GM19324 (cell line): ENCODE results near the gene SATB1.

Experiments
- ATAC-seq: cut with Tn5 transposase; IDR thresholded peaks from one replicate; pipeline ENCODE4 v1.9.1; 2021; ENCODE audit warnings: mild to moderate bottlenecking, moderate library complexity; ENCODE audit not compliant: unreplicated experiment, low FRiP score

SATB1 gene

GRCh38 chr3:18403061-18403460, 22.1 kb downstream of the SATB1 start:
- ATAC-seq: no peak

- no peak for ATAC-seq
Observed at GRCh38 chr3:18402239-18402799, 22.8 kb downstream of the SATB1 start.

GRCh38 chr3:18401300-18401961, 23.7 kb downstream of the SATB1 start:
- ATAC-seq: no peak

- ATAC-seq: no peak
Observed at GRCh38 chr3:18398448-18398847, 26.7 kb downstream of the SATB1 start.

GRCh38 chr3:18396428-18396827, 28.7 kb downstream of the SATB1 start:
- no peak for ATAC-seq

GRCh38 chr3:18394384-18394995, 30.6 kb downstream of the SATB1 start:
- ATAC-seq: no peak

GRCh38 chr3:18393906-18394305, 31.2 kb downstream of the SATB1 start:
- no peak for ATAC-seq

- ATAC-seq: no peak
Observed at GRCh38 chr3:18390024-18390660, 35.0 kb downstream of the SATB1 start.

- ATAC-seq: no peak
Observed at GRCh38 chr3:18389108-18389733, 35.9 kb downstream of the SATB1 start.

GRCh38 chr3:18386274-18386890, 38.8 kb downstream of the SATB1 start:
- no peak for ATAC-seq

- ATAC-seq: no peak
Observed at GRCh38 chr3:18385706-18386105, 39.4 kb downstream of the SATB1 start.

GRCh38 chr3:18382760-18383369, 42.3 kb downstream of the SATB1 start:
- ATAC-seq: no peak

GRCh38 chr3:18379647-18380046, 45.5 kb downstream of the SATB1 start:
- no peak for ATAC-seq

- ATAC-seq: no peak
Observed at GRCh38 chr3:18378218-18378617, 46.9 kb downstream of the SATB1 start.

GRCh38 chr3:18376682-18377081, 48.5 kb downstream of the SATB1 start:
- no peak for ATAC-seq

- ATAC-seq: no peak
Observed at GRCh38 chr3:18372786-18373405, 52.2 kb downstream of the SATB1 start.

- ATAC-seq: no peak
Observed at GRCh38 chr3:18370672-18371071, 54.5 kb downstream of the SATB1 start.

GRCh38 chr3:18369551-18370185, 55.5 kb downstream of the SATB1 start:
- ATAC-seq: no peak

- no peak for ATAC-seq
Observed at GRCh38 chr3:18366258-18366657, 58.9 kb downstream of the SATB1 start.
